NCI-H1105 treated with DMSO at 0.1 percent for 48 hours (cell line): ENCODE results near the gene TMEM175.

Source experiments
- DNase-seq: peaks from one replicate; lab custom pipeline; 2025; lab: John Stamatoyannopoulos, UW

The TMEM175 gene

GRCh38 chr4:931960-932712 is at the start of gene TMEM175, which contains the start of gene GAK:
Gene TMEM175 (plus strand): TSS chr4:932460. CDS start chr4:947740, 15,280 bp downstream.
Gene GAK (minus strand): TSS chr4:932316. CDS start chr4:932187, 129 bp downstream.
- peak; percentile 74 for DNase-seq

- no peak for DNase-seq
Observed at GRCh38 chr4:882646-883045, 49.6 kb upstream of the TMEM175 start.

- no peak for DNase-seq
Observed at GRCh38 chr4:883377-884095, 48.7 kb upstream of the TMEM175 start.

- no peak for DNase-seq
Observed at GRCh38 chr4:884259-884658, 48.0 kb upstream of the TMEM175 start.

GRCh38 chr4:884896-885295 is 47.4 kb upstream of the TMEM175 start:
- no peak for DNase-seq

- DNase-seq = no peak
Observed at GRCh38 chr4:885353-885752, 46.9 kb upstream of the TMEM175 start.

GRCh38 chr4:886244-886643 is 46.0 kb upstream of the TMEM175 start:
- no peak for DNase-seq

- DNase-seq = no peak
Observed at GRCh38 chr4:887034-887763, 45.1 kb upstream of the TMEM175 start.

GRCh38 chr4:888029-888428 is 44.2 kb upstream of the TMEM175 start:
- DNase-seq = no peak

GRCh38 chr4:889516-889915 is 42.7 kb upstream of the TMEM175 start:
- no peak for DNase-seq

- no peak for DNase-seq
Observed at GRCh38 chr4:890036-890695, 42.1 kb upstream of the TMEM175 start.

GRCh38 chr4:891747-892146 is 40.5 kb upstream of the TMEM175 start:
- DNase-seq = no peak

GRCh38 chr4:892780-893179 is 39.5 kb upstream of the TMEM175 start:
- no peak for DNase-seq

- no peak for DNase-seq
Observed at GRCh38 chr4:893276-893994, 38.8 kb upstream of the TMEM175 start.

- no peak for DNase-seq
Observed at GRCh38 chr4:893995-894705, 38.1 kb upstream of the TMEM175 start.

GRCh38 chr4:895596-895995 is 36.7 kb upstream of the TMEM175 start:
- DNase-seq = no peak

GRCh38 chr4:896216-896615 is 36.0 kb upstream of the TMEM175 start:
- no peak for DNase-seq

- no peak for DNase-seq
Observed at GRCh38 chr4:896630-897029, 35.6 kb upstream of the TMEM175 start.

- no peak for DNase-seq
Observed at GRCh38 chr4:898123-898522, 34.1 kb upstream of the TMEM175 start.

- no peak for DNase-seq
Observed at GRCh38 chr4:898869-899555, 33.2 kb upstream of the TMEM175 start.
